ENCODE results near the gene NDUFB3.

NDUFB3 gene

GRCh38 chr2:201070948-201071478 is 788 bp upstream of the NDUFB3 start:
- TF ChIP-seq, protein P1, sequence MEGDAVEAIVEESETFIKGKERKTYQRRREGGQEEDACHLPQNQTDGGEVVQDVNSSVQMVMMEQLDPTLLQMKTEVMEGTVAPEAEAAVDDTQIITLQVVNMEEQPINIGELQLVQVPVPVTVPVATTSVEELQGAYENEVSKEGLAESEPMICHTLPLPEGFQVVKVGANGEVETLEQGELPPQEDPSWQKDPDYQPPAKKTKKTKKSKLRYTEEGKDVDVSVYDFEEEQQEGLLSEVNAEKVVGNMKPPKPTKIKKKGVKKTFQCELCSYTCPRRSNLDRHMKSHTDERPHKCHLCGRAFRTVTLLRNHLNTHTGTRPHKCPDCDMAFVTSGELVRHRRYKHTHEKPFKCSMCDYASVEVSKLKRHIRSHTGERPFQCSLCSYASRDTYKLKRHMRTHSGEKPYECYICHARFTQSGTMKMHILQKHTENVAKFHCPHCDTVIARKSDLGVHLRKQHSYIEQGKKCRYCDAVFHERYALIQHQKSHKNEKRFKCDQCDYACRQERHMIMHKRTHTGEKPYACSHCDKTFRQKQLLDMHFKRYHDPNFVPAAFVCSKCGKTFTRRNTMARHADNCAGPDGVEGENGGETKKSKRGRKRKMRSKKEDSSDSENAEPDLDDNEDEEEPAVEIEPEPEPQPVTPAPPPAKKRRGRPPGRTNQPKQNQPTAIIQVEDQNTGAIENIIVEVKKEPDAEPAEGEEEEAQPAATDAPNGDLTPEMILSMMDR (conservative IDR thresholded peaks at IDR 0.05; ENCODE audit: low read depth, low read length): no peak
- peak overlapping the region; percentile 86 for H3K4me3 ChIP-seq (ENCODE audit: low read depth, low read length)
- no peak for DNase-seq (ENCODE audit: low read depth)

- TF ChIP-seq, protein P1 (conservative IDR thresholded peaks at IDR 0.05; ENCODE audit: low read depth, low read length): no peak
- DNase-seq (ENCODE audit: low read depth): no peak
- H3K4me3 ChIP-seq (ENCODE audit: low read depth, low read length): peak overlapping the region; percentile 86
Measured at GRCh38 chr2:201072201-201072530, 365 bp downstream of the NDUFB3 start.

DNA sequence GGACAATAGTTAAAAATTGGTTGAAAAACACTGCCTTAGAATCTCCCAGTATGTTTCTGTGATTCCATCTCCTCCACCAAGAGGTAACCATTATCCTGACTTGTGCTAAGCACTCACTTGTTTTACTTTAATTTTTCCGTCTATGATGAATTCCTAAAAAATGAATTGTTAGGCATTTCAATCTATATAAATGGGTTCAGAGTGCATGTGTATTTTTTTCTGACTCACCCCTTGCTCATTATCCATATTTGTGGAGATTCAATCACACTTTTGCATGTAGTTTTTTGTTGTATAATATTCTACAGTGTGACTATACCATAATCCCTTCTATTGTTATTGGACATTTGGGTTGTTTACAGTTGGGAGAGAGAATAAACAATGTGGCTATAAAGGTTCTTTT is 1.3 kb downstream of the NDUFB3 start:
- no peak overlapping the region for H3K4me3 ChIP-seq (ENCODE audit: low read depth, low read length)
- no peak for DNase-seq (ENCODE audit: low read depth)
- TF ChIP-seq, protein P1 (conservative IDR thresholded peaks at IDR 0.05; ENCODE audit: low read depth, low read length): no peak

DNA sequence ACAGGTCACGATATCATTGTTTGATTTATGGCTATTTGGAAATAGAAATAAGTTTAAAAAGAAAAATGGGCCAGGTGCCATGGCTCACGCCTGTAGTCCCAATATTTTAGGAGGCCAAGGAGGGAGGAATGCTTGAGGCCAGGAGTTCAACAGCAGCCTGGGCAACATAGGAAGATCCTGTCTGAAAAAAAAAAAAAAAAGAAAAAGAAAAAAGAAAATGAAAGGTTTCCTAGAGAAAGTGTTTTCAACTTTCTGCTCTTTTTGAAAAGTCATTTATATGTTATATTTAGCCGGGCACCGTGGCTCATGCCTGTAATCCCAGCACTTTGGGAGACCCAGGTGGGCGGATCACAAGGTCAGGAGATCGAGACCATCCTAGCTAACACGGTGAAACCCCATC is 3.2 kb downstream of the NDUFB3 start:
- TF ChIP-seq, protein P1 (conservative IDR thresholded peaks at IDR 0.05; ENCODE audit: low read depth, low read length): no peak
- H3K4me3 ChIP-seq (ENCODE audit: low read depth, low read length): no peak overlapping the region
- no peak for DNase-seq (ENCODE audit: low read depth)

DNA sequence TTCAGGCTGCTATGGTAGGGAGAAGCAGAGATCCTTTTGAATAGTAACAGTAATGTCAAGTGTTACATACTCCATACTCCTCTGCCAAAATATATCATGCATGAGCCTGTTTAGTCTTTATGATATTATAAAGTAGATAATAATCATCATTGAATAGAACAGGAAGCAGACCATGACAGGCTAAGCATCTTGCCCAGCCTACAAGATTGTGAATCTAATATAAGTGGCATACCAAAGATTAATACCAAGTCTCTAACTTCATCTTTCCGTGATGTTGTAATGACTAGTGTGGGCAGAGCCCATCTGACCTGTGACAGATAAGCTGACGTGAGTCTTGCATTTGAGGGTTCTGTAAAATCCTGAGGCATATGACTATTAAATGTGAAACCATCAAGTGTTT is 13.1 kb downstream of the NDUFB3 start:
- H3K4me3 ChIP-seq (ENCODE audit: low read depth, low read length): no peak overlapping the region
- DNase-seq (ENCODE audit: low read depth): peak; percentile 17
- TF ChIP-seq, protein P1 (conservative IDR thresholded peaks at IDR 0.05; ENCODE audit: low read depth, low read length): no peak

DNA sequence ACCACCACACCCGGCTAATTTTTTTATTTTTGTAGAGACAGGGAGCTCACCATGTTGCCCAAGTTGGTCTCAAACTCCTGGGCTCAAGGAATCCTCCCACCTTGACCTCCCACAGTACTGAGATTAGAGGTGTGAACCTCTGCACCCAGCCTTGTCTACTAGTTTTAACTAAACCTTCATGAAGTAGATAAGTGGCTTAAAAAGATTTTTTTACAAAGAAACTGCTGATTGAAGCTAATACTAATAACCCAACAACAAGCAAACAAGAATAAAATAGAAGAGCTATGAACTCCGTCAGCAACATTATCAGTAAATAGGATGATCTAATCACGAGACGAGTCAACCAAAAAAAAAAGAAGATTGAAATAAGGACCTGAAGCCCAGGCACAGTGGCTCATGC is 18.8 kb downstream of the NDUFB3 start:
- no peak for DNase-seq (ENCODE audit: low read depth)
- no peak overlapping the region for H3K4me3 ChIP-seq (ENCODE audit: low read depth, low read length)
- TF ChIP-seq, protein P1 (conservative IDR thresholded peaks at IDR 0.05; ENCODE audit: low read depth, low read length): no peak

DNA sequence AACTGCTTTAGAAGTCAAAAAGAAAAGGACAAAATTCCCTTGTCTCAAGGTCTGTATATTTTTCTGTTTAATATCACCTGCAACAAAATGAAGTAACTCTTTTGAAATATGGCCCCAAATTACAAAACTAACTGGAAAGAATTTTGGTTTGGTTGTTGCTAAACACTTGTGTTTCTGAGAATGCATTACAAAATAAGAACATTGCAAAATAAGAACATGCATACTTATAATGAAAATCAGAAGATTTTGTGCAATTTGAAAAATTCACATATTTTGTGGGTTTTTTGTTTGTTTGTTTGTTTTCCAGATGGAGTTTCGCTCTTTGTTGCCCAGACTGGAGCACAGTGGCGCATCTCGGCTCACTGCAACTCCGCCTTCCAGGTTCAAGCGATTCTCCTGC is 21.8 kb downstream of the NDUFB3 start:
- TF ChIP-seq, protein P1 (conservative IDR thresholded peaks at IDR 0.05; ENCODE audit: low read depth, low read length): no peak
- no peak overlapping the region for H3K4me3 ChIP-seq (ENCODE audit: low read depth, low read length)
- peak; percentile 36 for DNase-seq (ENCODE audit: low read depth)
